ENCODE data around the gene RELN.
"Not testable (repeated sequence)": the region's sequence is repeated elsewhere in the genome, so short reads cannot be mapped to it uniquely, and the experiment has no call there.

RELN gene

DNA sequence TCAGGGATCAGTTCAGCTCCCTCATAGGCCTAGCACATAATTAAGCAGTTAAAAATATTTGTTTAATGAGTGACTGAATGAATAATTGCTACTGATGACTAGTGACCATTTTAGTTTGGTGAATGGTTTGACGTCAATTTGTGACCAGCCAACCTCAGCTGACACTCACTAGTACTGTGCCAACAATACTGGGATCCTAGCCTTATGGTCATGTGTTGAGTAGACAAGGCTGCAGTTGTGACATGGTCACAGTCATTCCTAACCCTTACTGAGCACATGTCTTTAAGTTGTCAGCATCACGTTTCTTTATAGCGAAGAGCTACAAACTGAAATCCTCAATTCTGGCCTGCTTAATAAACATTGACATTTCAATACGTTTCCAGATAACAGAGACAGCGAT, 456.5 kb downstream of the RELN start:
- DNase-seq (ENCODE audit: insufficient read length, low spot score) (no peak), FAIRE-seq (no peak)
- no peak for TF ChIP-seq POLR2A (IDR thresholded peaks at IDR 0.05; ENCODE audit: low read depth, low read length)
- TF ChIP-seq POU2F2 (IDR thresholded peaks at IDR 0.05; ENCODE audit: low read depth, low read length): no peak
- TF ChIP-seq SPI1 (IDR thresholded peaks at IDR 0.05; ENCODE audit: low read depth, low read length): no peak
- no peak for TF ChIP-seq TAF1 (IDR thresholded peaks at IDR 0.05; ENCODE audit: low read depth, low read length)
- no peak for TF ChIP-seq POLR2AphosphoS5 (IDR thresholded peaks at IDR 0.05; ENCODE audit: low read depth, low read length)
- no peak for TF ChIP-seq PAX5 (IDR thresholded peaks at IDR 0.05; ENCODE audit: insufficient read depth, low read length, severe bottlenecking)

DNA sequence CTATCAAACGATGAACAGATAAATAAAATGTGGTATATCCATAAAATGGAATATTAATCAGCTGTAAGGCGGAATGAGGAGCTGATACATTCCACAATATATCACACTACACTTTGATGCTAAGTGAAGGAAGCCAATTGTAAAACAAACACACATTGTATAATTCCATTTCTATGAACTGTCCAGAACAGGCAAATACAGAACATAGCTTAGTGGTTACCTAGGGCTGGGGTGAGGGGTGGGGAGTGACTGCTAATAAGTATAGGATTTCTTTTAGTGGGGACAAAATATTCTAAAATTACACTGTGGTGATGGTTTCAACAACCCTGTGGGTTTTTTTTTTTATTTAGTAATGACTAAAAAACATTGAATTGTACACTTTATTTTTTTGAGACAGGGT, 461.3 kb downstream of the RELN start:
- no peak for DNase-seq (ENCODE audit: insufficient read length, low spot score)
- TF ChIP-seq PAX5 (IDR thresholded peaks at IDR 0.05; ENCODE audit: insufficient read depth, low read length, severe bottlenecking) (no peak), POU2F2 (IDR thresholded peaks at IDR 0.05; ENCODE audit: low read depth, low read length) (no peak), POLR2AphosphoS5 (IDR thresholded peaks at IDR 0.05; ENCODE audit: low read depth, low read length) (no peak), POLR2A (IDR thresholded peaks at IDR 0.05; ENCODE audit: low read depth, low read length) (no peak), TAF1 (IDR thresholded peaks at IDR 0.05; ENCODE audit: low read depth, low read length) (no peak), SPI1 (IDR thresholded peaks at IDR 0.05; ENCODE audit: low read depth, low read length) (no peak)
- no peak for FAIRE-seq

DNA sequence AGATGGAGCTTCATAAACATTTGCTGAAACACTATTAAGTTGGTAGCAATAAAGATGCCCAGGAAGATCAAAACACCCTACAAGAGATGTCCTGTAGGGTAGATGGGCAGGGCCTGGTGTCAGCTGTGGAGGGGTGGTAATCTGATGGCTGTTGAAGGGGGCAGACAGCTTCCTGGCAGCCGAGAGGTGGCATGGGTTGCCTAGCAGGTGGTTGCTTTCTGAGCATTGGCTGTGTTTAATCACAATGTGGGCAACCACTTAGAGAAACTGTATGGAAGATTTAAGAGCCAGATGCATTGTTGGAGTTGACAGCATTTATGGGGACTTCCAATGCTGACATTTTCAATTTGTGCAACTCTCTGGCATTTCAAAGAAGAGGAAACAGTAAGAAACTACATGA, 463.5 kb downstream of the RELN start:
- TF ChIP-seq PAX5 (IDR thresholded peaks at IDR 0.05; ENCODE audit: insufficient read depth, low read length, severe bottlenecking): no peak
- TF ChIP-seq TAF1 (IDR thresholded peaks at IDR 0.05; ENCODE audit: low read depth, low read length): no peak
- TF ChIP-seq POU2F2 (IDR thresholded peaks at IDR 0.05; ENCODE audit: low read depth, low read length): no peak
- TF ChIP-seq SPI1 (IDR thresholded peaks at IDR 0.05; ENCODE audit: low read depth, low read length): no peak
- no peak for TF ChIP-seq POLR2AphosphoS5 (IDR thresholded peaks at IDR 0.05; ENCODE audit: low read depth, low read length)
- no peak for TF ChIP-seq POLR2A (IDR thresholded peaks at IDR 0.05; ENCODE audit: low read depth, low read length)
- DNase-seq (ENCODE audit: insufficient read length, low spot score) (no peak), FAIRE-seq (no peak)

DNA sequence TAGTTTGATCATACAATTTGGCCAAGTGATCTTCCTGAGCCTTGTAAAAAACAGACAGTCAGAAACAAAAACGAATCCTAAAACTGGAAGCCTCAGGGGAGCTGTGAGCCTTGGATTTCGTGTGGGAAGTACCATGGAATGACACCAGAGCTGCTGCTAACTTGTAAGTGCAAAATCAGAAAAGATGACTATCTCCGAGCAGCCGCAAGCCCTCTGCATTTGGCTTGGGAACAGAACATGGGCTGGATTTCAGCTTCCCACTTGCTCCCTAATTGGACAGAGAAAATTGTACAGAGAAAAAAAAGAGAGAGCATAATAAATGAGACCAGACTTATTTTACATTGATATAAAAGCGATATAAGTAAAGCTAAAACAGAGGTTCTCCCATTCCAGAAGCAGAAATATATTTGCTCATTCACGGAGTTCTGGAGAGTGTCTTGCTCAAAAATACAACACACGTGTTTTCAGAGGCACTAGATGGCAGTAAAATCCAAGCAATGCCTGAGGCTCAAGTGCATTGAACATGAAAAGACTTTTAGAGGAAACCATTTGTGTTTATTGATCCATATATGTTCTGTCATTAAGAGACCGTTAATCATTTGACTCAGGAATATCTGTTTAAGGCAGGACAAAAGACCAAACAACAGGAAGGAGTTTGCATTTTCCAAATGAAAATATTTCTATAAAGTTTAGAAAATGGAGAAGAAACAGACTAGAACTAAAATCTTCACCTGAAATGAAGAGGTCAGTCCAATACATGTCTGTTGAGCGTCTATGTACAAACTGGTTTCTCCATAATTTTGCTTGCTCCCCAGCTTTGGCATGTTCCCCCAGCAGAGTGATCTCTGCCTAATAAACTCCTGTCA, 465.2 kb downstream of the RELN start:
- FAIRE-seq (peak; percentile 5), DNase-seq (ENCODE audit: insufficient read length, low spot score) (no peak)

DNA sequence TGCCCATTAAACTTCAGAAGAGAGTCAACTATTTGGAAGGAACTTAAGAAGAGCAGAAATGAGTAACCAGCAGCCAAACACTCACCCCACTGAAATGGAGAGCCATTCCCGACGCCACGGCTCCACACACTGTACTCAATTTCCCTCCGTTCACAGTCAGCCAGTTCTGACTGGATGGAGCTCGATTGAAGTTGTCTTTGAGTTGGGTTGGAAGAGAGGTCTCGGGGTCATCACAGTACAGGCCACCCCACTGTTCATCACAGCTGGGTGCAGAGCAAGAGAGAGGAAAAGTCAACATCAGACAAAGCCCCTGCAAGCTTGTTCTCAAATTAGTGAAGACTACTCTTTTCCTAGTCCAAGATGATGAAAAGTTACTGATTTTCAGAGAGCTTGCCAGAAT, 467.5 kb downstream of the RELN start:
- FAIRE-seq (no peak), DNase-seq (ENCODE audit: insufficient read length, low spot score) (no peak)
- TF ChIP-seq POU2F2 (IDR thresholded peaks at IDR 0.05; ENCODE audit: low read depth, low read length): no peak
- no peak for TF ChIP-seq POLR2A (IDR thresholded peaks at IDR 0.05; ENCODE audit: low read depth, low read length)
- TF ChIP-seq POLR2AphosphoS5 (IDR thresholded peaks at IDR 0.05; ENCODE audit: low read depth, low read length): no peak
- no peak for TF ChIP-seq SPI1 (IDR thresholded peaks at IDR 0.05; ENCODE audit: low read depth, low read length)
- TF ChIP-seq PAX5 (IDR thresholded peaks at IDR 0.05; ENCODE audit: insufficient read depth, low read length, severe bottlenecking): no peak
- TF ChIP-seq TAF1 (IDR thresholded peaks at IDR 0.05; ENCODE audit: low read depth, low read length): no peak

More for the DNA sequence above, 465.2 kb downstream of the RELN start:
- TF ChIP-seq POU2F2 (IDR thresholded peaks at IDR 0.05; ENCODE audit: low read depth, low read length): no peak
- no peak for TF ChIP-seq TAF1 (IDR thresholded peaks at IDR 0.05; ENCODE audit: low read depth, low read length)
- no peak for TF ChIP-seq POLR2AphosphoS5 (IDR thresholded peaks at IDR 0.05; ENCODE audit: low read depth, low read length)
- no peak for TF ChIP-seq SPI1 (IDR thresholded peaks at IDR 0.05; ENCODE audit: low read depth, low read length)
- TF ChIP-seq POLR2A (IDR thresholded peaks at IDR 0.05; ENCODE audit: low read depth, low read length): no peak
- TF ChIP-seq PAX5 (IDR thresholded peaks at IDR 0.05; ENCODE audit: insufficient read depth, low read length, severe bottlenecking): no peak

DNA sequence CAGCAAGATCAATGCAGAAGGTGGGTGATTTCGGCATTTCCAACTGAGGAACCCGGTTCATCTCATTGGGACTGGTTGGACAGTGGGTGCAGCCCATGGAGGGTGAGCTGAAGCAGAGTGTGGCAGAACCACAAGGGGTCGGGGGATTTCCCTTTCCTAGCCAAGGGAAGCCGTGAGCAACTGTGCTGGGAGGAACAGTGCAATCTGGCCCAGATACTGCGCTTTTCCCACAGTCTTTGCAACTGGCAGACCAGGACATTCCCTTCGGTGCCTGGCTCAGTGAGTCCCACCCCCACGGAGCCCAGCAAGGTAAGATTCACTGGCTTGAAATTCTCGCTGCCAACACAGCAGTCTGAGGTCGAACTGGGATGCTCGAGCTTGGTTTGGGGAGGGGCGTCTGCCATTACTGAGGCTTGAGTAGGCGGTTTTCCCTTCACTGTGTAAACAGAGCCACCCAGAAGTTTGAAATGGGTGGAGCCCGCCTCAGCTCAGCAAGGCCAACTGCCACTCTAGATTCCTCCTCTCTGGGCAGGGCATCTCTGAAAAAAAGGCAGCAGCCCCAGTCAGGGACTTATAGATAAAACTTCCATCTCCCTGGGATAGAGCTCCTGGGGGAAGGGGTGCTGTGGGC, 484.8 kb downstream of the RELN start:
- FAIRE-seq (no peak), DNase-seq (ENCODE audit: insufficient read length, low spot score) (no peak)

DNA sequence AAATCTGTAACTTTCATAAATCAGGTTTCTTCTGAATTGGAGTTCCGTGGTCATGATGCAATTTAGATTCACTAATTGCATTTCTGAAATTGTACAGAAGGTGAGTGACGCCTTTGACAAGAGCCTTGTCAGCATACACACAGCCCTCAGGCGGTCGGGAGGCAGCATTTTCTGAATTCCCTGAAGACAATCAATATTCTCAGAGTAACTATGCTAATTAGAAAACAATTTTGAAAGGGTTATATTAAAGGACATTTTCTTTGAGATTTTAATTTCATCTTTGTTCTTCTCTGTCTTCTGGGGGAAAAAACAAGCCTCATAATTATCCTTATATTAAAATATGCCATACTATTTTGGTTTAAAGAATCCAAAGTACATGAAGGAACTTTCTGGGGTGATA, 488.3 kb downstream of the RELN start:
- DNase-seq (ENCODE audit: insufficient read length, low spot score): no peak
- FAIRE-seq: no peak
- TF ChIP-seq POLR2A (IDR thresholded peaks at IDR 0.05; ENCODE audit: low read depth, low read length): no peak
- TF ChIP-seq POLR2AphosphoS5 (IDR thresholded peaks at IDR 0.05; ENCODE audit: low read depth, low read length): no peak
- no peak for TF ChIP-seq POU2F2 (IDR thresholded peaks at IDR 0.05; ENCODE audit: low read depth, low read length)

More for the DNA sequence above, 484.8 kb downstream of the RELN start:
- TF ChIP-seq POLR2AphosphoS5 (IDR thresholded peaks at IDR 0.05; ENCODE audit: low read depth, low read length) (no peak), POLR2A (IDR thresholded peaks at IDR 0.05; ENCODE audit: low read depth, low read length) (no peak), PAX5 (IDR thresholded peaks at IDR 0.05; ENCODE audit: insufficient read depth, low read length, severe bottlenecking) (no peak), SPI1 (IDR thresholded peaks at IDR 0.05; ENCODE audit: low read depth, low read length) (no peak), TAF1 (IDR thresholded peaks at IDR 0.05; ENCODE audit: low read depth, low read length) (no peak), POU2F2 (IDR thresholded peaks at IDR 0.05; ENCODE audit: low read depth, low read length) (no peak)

DNA sequence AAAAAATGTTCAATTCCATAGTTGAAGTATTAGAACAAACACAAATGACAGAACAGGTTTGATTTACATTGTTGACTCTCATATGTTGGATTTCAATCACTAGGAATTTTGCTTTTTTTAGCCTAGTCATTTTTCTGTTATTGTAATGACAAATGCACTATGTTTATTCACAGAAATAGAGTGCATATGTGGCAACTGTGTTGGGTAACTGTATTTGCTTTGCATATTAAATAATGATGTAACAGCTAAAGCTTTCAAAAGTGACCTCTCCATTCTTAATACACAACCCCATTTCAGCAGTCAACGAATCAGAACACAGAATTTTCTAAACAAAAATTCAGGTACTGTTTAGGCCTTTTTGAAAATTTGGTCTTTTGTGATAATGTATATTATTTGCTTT, 489.5 kb downstream of the RELN start:
- TF ChIP-seq TAF1 (IDR thresholded peaks at IDR 0.05; ENCODE audit: low read depth, low read length): no peak
- no peak for TF ChIP-seq PAX5 (IDR thresholded peaks at IDR 0.05; ENCODE audit: insufficient read depth, low read length, severe bottlenecking)
- TF ChIP-seq POLR2A (IDR thresholded peaks at IDR 0.05; ENCODE audit: low read depth, low read length): no peak
- TF ChIP-seq POLR2AphosphoS5 (IDR thresholded peaks at IDR 0.05; ENCODE audit: low read depth, low read length): no peak
- TF ChIP-seq POU2F2 (IDR thresholded peaks at IDR 0.05; ENCODE audit: low read depth, low read length): no peak
- no peak for TF ChIP-seq SPI1 (IDR thresholded peaks at IDR 0.05; ENCODE audit: low read depth, low read length)
- no peak for DNase-seq (ENCODE audit: insufficient read length, low spot score)
- no peak for FAIRE-seq

DNA sequence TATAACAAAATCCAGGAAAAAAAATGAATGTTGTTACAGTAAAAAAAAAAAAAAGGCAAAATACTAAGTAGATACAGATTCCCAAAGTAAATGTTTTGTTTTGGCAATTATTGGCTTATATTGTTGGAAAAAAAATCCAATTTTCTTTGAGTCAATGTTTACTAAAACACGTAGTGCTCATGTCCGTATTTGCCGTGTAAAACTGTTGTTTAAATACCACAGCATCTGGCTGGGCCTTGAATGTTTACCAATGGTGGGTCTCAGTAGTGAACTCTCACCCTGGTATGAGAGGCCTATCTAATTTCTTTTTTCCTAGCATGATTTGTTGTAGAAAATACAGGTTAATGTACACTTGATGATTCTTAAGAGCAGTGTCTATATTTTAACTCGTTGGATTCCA, 502.0 kb downstream of the RELN start:
- DNase-seq (ENCODE audit: insufficient read length, low spot score) (no peak), FAIRE-seq (no peak)
- TF ChIP-seq TAF1 (IDR thresholded peaks at IDR 0.05; ENCODE audit: low read depth, low read length) (no peak), POLR2AphosphoS5 (IDR thresholded peaks at IDR 0.05; ENCODE audit: low read depth, low read length) (no peak), POU2F2 (IDR thresholded peaks at IDR 0.05; ENCODE audit: low read depth, low read length) (no peak), POLR2A (IDR thresholded peaks at IDR 0.05; ENCODE audit: low read depth, low read length) (no peak), PAX5 (IDR thresholded peaks at IDR 0.05; ENCODE audit: insufficient read depth, low read length, severe bottlenecking) (no peak), SPI1 (IDR thresholded peaks at IDR 0.05; ENCODE audit: low read depth, low read length) (no peak)

DNA sequence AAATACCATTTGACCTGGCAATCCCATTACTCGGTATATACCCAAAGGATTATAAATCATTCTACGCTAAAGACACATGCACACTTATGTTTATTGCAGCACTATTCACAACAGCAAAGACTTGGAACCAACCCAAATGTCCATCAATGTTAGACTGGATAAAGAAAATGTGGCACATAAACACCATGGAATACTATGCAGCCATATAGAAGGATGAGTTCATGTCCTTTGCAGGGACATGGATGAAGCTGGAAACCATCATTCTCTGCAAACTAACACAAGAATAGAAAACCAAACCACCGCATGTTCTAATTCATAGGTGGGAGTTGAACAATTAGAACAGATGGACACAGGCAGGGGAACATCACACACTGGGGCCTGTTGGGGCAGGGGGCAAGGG, 502.6 kb downstream of the RELN start:
- DNase-seq (ENCODE audit: insufficient read length, low spot score); FAIRE-seq: not testable (repeated sequence)
